ENCODE data around the gene ARPC5L. TPM values are rescaled to one million over a fixed set of nuclear protein-coding genes. Genes with fewer than 3 reads are reported as not detected.

Gene ARPC5L
- total and polyA plus RNA-seq, 2 of the 13 experiments (the other 11 are each of a cell fraction or from before 2014, with no cell fraction given) = 29.9 to 33.8 TPM

DNA sequence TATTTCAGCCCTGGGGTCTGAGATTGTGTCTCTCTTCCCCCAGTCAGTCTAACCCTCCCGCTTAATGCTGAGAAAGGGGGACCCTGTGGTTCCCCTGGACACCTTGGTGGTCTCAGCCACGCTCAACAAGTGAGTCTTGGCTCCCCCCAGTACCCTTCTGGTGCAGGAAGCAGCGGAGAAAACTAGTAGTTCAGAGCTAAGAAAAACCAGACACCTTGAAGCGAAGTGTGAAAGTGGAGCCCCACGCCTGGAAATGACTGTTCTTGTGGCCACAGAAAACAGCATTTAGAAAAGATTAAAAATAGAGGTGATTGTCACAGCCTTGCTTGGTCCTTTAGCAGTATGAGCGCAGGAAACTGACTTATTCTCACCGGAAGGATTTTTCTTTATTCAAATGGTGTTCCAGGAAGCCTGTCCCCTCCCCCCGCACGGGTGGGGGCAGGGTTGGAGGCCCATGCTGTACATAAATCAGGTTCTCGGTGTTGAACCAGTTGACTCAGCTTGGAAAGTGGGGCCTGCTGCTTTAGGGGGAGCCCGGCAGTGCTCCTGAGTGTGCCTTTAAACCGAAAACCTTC, 8.1 kb downstream of the ARPC5L start (continued):
- TF ChIP-seq ZNF562 (CRISPR knock-in tag; IDR thresholded peaks at IDR 0.05; ENCODE audit: borderline replicate concordance) (no peak), ELF4 (CRISPR knock-in tag; IDR thresholded peaks at IDR 0.05; ENCODE audit: borderline replicate concordance) (no peak), HMGA1 (CRISPR knock-in tag; conservative IDR thresholded peaks at IDR 0.05) (no peak), SIN3B (IDR thresholded peaks at IDR 0.05; ENCODE audit: low read length) (no peak), KDM5B (CRISPR knock-in tag; IDR thresholded peaks at IDR 0.05; ENCODE audit: borderline replicate concordance) (0 out of 2 replicates have a peak, but pooled peaks have one; percentile 39), ZNF20 (CRISPR knock-in tag; IDR thresholded peaks at IDR 0.05) (no peak), CHD2 (IDR thresholded peaks at IDR 0.05; ENCODE audit: low read depth, low read length) (peak; percentile 69; the same call in 1 of the 2 replicates), EED (CRISPR knock-in tag; IDR thresholded peaks at IDR 0.05) (no peak), BRD4 (CRISPR knock-in tag; IDR thresholded peaks at IDR 0.05) (no peak), ZNF24 (IDR thresholded peaks at IDR 0.05) (no peak), ZFX (CRISPR knock-in tag; IDR thresholded peaks at IDR 0.05; ENCODE audit: low read depth) (no peak), FOSL1 (CRISPR knock-in tag; IDR thresholded peaks at IDR 0.05; ENCODE audit: borderline replicate concordance) (no peak), NFKB2 (CRISPR knock-in tag; IDR thresholded peaks at IDR 0.05; ENCODE audit: borderline replicate concordance) (no peak), ZBTB2 (CRISPR knock-in tag; IDR thresholded peaks at IDR 0.05; ENCODE audit: low read depth) (no peak), GPN1 (CRISPR knock-in tag; IDR thresholded peaks at IDR 0.05; ENCODE audit: borderline replicate concordance) (no peak), SAP130 (CRISPR knock-in tag; IDR thresholded peaks at IDR 0.05; ENCODE audit: low read depth) (peak; percentile 67), SIX4 (CRISPR knock-in tag; IDR thresholded peaks at IDR 0.05) (no peak), MAX (IDR thresholded peaks at IDR 0.05) (0 out of 2 replicates have a peak, but pooled peaks have one; percentile 29), TFAP4 (IDR thresholded peaks at IDR 0.05; ENCODE audit: borderline replicate concordance, low read depth) (0 out of 2 replicates have a peak, but pooled peaks have one; percentile 9)
- TF ChIP-seq, protein P1, sequence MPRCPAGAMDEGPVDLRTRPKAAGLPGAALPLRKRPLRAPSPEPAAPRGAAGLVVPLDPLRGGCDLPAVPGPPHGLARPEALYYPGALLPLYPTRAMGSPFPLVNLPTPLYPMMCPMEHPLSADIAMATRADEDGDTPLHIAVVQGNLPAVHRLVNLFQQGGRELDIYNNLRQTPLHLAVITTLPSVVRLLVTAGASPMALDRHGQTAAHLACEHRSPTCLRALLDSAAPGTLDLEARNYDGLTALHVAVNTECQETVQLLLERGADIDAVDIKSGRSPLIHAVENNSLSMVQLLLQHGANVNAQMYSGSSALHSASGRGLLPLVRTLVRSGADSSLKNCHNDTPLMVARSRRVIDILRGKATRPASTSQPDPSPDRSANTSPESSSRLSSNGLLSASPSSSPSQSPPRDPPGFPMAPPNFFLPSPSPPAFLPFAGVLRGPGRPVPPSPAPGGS (CRISPR knock-in tag; IDR thresholded peaks at IDR 0.05) = no peak
- TF ChIP-seq, protein P2, sequence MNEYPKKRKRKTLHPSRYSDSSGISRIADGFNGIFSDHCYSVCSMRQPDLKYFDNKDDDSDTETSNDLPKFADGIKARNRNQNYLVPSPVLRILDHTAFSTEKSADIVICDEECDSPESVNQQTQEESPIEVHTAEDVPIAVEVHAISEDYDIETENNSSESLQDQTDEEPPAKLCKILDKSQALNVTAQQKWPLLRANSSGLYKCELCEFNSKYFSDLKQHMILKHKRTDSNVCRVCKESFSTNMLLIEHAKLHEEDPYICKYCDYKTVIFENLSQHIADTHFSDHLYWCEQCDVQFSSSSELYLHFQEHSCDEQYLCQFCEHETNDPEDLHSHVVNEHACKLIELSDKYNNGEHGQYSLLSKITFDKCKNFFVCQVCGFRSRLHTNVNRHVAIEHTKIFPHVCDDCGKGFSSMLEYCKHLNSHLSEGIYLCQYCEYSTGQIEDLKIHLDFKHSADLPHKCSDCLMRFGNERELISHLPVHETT (CRISPR knock-in tag; conservative IDR thresholded peaks at IDR 0.05) = no peak
- TF ChIP-seq, protein P3, sequence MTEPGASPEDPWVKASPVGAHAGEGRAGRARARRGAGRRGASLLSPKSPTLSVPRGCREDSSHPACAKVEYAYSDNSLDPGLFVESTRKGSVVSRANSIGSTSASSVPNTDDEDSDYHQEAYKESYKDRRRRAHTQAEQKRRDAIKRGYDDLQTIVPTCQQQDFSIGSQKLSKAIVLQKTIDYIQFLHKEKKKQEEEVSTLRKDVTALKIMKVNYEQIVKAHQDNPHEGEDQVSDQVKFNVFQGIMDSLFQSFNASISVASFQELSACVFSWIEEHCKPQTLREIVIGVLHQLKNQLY (CRISPR knock-in tag; IDR thresholded peaks at IDR 0.05) = no peak
- TF ChIP-seq, protein P4, sequence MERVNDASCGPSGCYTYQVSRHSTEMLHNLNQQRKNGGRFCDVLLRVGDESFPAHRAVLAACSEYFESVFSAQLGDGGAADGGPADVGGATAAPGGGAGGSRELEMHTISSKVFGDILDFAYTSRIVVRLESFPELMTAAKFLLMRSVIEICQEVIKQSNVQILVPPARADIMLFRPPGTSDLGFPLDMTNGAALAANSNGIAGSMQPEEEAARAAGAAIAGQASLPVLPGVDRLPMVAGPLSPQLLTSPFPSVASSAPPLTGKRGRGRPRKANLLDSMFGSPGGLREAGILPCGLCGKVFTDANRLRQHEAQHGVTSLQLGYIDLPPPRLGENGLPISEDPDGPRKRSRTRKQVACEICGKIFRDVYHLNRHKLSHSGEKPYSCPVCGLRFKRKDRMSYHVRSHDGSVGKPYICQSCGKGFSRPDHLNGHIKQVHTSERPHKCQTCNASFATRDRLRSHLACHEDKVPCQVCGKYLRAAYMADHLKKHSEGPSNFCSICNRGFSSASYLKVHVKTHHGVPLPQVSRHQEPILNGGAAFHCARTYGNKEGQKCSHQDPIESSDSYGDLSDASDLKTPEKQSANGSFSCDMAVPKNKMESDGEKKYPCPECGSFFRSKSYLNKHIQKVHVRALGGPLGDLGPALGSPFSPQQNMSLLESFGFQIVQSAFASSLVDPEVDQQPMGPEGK (CRISPR knock-in tag; IDR thresholded peaks at IDR 0.05) = peak; percentile 84
